ENCODE results near the gene LTBP1.

Gene LTBP1

DNA sequence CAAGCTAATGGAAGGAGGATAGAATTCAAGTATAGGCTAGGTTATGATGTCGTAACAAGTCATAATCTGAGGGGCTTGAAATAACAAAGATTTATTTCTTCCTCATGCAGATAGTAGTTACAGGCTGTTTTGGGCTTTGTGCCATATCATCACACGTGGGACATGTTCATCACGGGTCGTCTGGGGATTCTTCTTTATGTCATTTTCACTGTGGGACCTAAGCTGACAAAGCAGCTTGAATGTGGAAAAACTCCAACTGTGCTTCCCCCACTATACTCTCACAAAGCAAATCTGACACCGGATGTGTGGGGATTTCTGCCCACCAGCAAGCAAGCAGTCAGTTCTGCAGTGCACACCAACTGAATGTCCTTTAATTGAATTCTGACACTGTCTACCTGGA, 124.8 kb downstream of the LTBP1 start:
- no peak overlapping the region for H3K4me3 Mint-ChIP-seq
- H3K9me3 Mint-ChIP-seq (ENCODE audit: low read depth), result no peaks in the 10 kb centered on the region
- H3K27ac Mint-ChIP-seq, result no peak overlapping the region
- no peaks in the 10 kb centered on the region for H3K4me1 Mint-ChIP-seq (ENCODE audit: low read depth)
- H3K27me3 Mint-ChIP-seq, result peaks cover 2% of the 10 kb centered on the region
- no peaks in the 10 kb centered on the region for H3K36me3 Mint-ChIP-seq

DNA sequence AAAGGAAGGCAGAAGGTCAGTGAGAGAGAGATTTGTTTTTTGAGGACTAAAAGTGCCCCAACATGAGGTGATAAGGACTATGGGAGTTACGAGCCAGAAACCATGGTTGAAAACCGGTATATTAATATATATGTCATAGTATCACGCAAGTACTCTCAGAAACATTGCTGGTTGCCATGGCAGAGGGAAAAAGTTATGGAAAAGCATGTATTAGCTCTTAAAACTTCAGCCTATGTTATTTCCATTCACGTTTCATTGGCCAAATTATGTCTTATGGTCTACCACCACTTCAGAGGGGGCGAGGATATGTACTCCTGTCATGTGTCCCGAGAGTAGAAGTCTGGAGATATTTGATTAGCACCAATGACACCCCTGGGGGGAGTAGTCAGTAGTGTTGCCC, 125.9 kb downstream of the LTBP1 start:
- no peak overlapping the region for H3K27ac Mint-ChIP-seq
- peaks cover 2% of the 10 kb centered on the region for H3K27me3 Mint-ChIP-seq
- no peaks in the 10 kb centered on the region for H3K9me3 Mint-ChIP-seq (ENCODE audit: low read depth)
- no peak overlapping the region for H3K4me3 Mint-ChIP-seq
- H3K36me3 Mint-ChIP-seq, result no peaks in the 10 kb centered on the region
- no peaks in the 10 kb centered on the region for H3K4me1 Mint-ChIP-seq (ENCODE audit: low read depth)

DNA sequence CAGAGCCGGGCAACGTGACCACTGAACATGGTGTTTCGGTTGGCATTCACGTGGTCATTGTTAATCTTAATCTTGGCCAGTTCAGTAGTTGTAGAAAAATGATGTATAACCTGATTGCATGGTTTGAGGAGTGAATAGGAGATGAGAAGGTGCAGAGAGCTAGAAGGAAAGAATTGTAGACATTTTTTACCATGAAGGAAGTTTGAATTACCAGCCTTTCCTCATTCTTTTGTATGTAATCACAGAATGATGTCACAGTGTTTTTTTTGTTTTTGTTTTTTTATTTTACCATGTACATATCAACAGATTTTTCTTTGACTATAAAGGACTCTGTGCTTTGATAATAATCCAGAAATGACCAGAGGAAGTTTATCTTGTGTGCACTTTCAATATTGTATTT, 126.3 kb downstream of the LTBP1 start:
- no peaks in the 10 kb centered on the region for H3K9me3 Mint-ChIP-seq (ENCODE audit: low read depth)
- H3K27ac Mint-ChIP-seq, result no peak overlapping the region
- no peaks in the 10 kb centered on the region for H3K36me3 Mint-ChIP-seq
- H3K4me1 Mint-ChIP-seq (ENCODE audit: low read depth), result no peaks in the 10 kb centered on the region
- no peak overlapping the region for H3K4me3 Mint-ChIP-seq
- H3K27me3 Mint-ChIP-seq, result peaks cover 2% of the 10 kb centered on the region

DNA sequence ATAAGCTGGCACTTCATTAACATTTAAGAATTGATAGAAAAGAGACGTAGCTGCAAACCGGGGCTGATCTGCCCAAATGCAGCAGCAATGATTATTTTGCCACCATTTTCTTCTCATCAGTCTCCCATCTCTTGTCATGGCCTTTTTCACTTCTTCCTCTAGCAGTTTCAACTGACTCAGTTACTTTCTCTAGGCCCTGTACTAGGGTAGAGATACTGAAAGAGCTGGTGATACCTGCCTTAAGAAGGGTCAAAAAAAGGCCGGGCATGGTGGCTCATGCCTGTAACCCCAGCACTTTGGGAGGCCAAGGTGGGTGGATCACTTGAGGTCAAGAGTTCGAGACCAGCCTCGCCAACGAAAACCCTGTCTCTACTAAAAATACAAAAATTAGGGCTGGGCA, 127.4 kb downstream of the LTBP1 start:
- no peak overlapping the region for H3K27ac Mint-ChIP-seq
- H3K36me3 Mint-ChIP-seq, result no peaks in the 10 kb centered on the region
- no peak overlapping the region for H3K4me3 Mint-ChIP-seq
- no peaks in the 10 kb centered on the region for H3K9me3 Mint-ChIP-seq (ENCODE audit: low read depth)
- no peaks in the 10 kb centered on the region for H3K4me1 Mint-ChIP-seq (ENCODE audit: low read depth)
- H3K27me3 Mint-ChIP-seq, result peaks cover 2% of the 10 kb centered on the region

DNA sequence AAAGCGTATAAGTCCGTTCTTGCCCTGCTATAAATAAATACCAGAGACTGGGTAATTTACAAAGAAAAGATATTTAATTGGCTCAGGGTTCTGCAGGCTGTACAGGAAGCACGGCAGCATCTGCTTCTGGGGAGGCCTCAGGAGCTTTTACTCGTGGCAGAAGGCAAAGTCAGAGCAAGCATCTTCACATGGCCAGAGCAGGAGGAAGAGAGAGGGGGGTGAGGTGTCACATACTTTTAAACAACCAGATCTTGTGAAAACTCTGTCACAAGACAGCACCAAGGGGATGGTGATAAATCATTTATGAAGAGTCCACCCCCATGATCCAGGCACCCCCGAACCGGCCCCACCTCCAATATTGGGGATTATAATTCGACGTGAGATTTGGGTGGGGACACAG, 130.6 kb downstream of the LTBP1 start:
- no peak overlapping the region for H3K27ac Mint-ChIP-seq
- peaks cover 3% of the 10 kb centered on the region for H3K27me3 Mint-ChIP-seq
- H3K4me1 Mint-ChIP-seq (ENCODE audit: low read depth), result no peaks in the 10 kb centered on the region
- no peaks in the 10 kb centered on the region for H3K36me3 Mint-ChIP-seq
- no peak overlapping the region for H3K4me3 Mint-ChIP-seq
- H3K9me3 Mint-ChIP-seq (ENCODE audit: low read depth), result no peaks in the 10 kb centered on the region

DNA sequence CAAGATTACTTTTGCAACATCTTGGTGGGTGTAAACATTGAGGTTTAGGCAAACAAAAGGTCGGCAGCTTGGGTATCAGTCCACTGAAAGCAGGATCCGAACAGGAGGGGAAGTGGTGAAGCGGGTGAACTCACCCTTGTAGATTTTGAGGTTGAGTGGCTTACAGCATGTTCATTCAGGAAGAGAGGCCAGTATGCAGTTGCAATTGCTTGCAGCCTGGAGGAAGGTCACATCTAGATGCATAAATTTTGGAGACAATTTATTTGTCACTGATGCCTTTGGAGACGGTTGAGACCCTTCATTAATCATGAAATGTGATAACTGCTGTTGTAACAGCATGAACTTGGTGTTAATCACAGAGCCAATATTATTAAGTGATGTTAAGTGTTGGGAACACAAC, 131.1 kb downstream of the LTBP1 start:
- H3K4me3 Mint-ChIP-seq, result no peak overlapping the region
- H3K9me3 Mint-ChIP-seq (ENCODE audit: low read depth), result no peaks in the 10 kb centered on the region
- H3K27ac Mint-ChIP-seq, result no peak overlapping the region
- H3K36me3 Mint-ChIP-seq, result no peaks in the 10 kb centered on the region
- no peaks in the 10 kb centered on the region for H3K4me1 Mint-ChIP-seq (ENCODE audit: low read depth)
- peaks cover 3% of the 10 kb centered on the region for H3K27me3 Mint-ChIP-seq

DNA sequence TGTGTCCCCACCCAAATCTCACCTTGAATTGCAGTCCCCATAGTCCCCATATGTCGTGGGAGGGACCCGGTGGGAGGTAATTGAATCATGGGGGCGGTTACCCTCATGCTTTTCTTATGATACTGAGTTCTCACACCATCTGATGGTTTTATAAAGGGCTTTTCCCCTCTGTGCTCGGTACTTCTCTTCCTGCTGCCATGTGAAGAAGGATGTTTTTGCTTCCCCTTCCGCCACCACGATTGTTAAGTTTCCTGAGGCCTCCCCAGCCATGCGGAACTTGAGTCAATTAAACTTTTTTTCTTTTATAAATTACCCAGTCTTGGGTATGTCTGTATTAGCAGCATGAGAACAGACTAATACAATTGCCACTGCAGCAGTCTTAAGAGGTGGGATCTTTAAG, 134.9 kb downstream of the LTBP1 start:
- Mint-ChIP-seq H3K27me3 (peaks cover 2% of the 10 kb centered on the region), H3K27ac (no peak overlapping the region), H3K9me3 (ENCODE audit: low read depth) (no peaks in the 10 kb centered on the region), H3K4me3 (no peak overlapping the region), H3K36me3 (no peaks in the 10 kb centered on the region), H3K4me1 (ENCODE audit: low read depth) (no peaks in the 10 kb centered on the region)

DNA sequence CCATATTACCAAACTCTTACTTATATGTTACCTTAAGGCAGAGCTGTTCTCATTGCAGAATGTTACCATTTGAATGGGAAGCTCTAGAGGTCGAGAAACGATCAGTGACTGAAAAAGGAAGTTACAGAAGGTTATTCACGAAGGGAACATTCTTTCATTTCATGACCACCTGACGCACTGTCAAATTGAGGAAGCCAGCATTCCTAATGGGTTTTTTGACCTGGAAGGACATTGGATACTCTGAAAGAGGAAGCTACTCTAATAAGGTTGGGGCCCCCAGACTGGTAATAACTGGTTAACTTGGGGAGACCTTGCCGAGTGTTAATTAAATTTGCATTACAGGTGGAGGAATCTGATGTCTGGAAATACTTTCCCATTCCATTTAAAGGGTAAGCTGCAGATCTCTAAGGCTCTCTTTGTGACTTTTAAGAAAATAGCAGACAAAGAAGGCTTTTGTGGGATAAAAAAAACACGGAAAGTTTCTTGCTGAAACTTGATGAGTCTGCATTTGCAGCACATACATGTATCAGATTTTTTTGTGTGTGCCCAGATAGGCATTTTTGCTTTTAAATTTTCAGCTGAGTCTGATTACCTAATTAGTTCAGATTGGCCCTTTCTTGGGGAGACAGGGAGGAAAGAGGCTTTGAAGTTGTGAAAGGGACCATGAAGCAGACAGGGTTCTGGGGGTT, 137.1 kb downstream of the LTBP1 start:
- Mint-ChIP-seq H3K4me3 (no peak overlapping the region), H3K4me1 (ENCODE audit: low read depth) (no peaks in the 10 kb centered on the region), H3K36me3 (no peaks in the 10 kb centered on the region), H3K27me3 (peaks cover 2% of the 10 kb centered on the region), H3K9me3 (ENCODE audit: low read depth) (no peaks in the 10 kb centered on the region), H3K27ac (no peak overlapping the region)

DNA sequence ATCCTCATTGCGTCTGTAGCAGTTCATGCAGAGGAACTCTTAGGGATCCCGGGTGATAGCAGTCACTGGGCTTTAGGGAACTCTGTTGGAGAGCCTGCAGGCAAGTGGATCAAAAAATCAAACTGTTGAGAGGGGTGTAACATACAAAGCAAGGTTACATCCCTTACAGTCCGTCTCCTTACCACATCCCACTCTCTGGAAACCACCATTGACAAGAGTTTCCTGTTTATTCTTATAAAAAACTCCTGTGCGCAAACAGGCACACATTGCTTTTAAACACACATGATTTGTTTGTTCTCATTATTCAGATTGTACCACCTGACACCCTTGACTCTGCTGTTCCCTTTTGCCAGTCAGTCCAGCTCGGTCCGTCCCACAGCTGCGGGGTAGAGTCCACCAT, 137.7 kb downstream of the LTBP1 start:
- Mint-ChIP-seq H3K4me3 (no peak overlapping the region), H3K4me1 (ENCODE audit: low read depth) (no peaks in the 10 kb centered on the region), H3K36me3 (no peaks in the 10 kb centered on the region), H3K9me3 (ENCODE audit: low read depth) (no peaks in the 10 kb centered on the region), H3K27me3 (peaks cover 2% of the 10 kb centered on the region), H3K27ac (no peak overlapping the region)

DNA sequence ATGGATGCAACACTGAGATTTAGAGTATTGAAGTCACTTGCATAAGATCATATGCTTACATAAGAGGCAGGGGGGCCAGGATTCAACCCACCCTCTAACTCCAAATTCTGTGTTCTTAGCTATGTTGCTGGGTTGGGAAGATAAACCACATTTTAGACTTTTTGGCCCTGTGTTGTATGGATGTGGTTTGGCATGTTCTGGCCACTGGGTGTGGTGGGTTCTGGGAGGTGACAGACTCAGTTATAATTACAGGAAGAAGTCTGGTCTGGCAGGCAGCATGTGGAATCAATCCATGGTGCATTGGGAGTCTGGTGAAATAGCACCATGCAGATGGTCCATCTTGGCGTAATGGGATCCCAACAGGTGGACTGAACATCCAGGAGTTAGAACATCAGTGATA, 138.9 kb downstream of the LTBP1 start:
- no peak overlapping the region for H3K27ac Mint-ChIP-seq
- no peaks in the 10 kb centered on the region for H3K27me3 Mint-ChIP-seq
- H3K4me3 Mint-ChIP-seq, result no peak overlapping the region
- H3K36me3 Mint-ChIP-seq, result no peaks in the 10 kb centered on the region
- no peaks in the 10 kb centered on the region for H3K4me1 Mint-ChIP-seq (ENCODE audit: low read depth)
- H3K9me3 Mint-ChIP-seq (ENCODE audit: low read depth), result no peaks in the 10 kb centered on the region

DNA sequence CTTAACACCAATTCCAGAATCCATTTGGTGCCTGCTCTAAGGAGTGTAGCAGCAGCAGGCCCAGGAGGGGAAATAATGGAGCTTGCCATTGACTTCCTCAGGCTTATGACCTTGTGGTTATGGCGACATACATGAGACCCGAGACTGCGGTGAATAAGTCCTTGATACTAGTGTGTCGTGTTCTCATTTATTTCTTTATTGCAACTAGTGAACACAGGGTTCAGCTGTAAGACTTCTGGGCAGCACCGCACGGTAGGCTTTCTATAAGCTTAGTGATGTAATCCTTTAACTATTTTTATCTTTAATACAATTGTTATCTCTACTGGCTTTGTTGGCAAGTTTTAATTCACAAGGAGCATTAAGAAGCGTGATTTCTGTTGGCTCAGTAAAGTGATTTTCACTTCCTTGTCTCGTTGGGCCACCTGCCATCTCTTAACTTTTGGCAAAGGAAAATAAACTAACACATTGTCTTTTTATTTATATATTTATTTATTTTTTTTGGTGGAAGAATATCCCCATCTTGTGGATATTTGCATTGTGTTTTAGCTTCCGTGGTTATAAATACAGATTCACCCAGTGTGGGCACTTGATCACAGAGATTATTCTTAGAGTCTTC, 139.8 kb downstream of the LTBP1 start:
- H3K4me3 Mint-ChIP-seq, result no peak overlapping the region
- no peaks in the 10 kb centered on the region for H3K4me1 Mint-ChIP-seq (ENCODE audit: low read depth)
- H3K36me3 Mint-ChIP-seq, result no peaks in the 10 kb centered on the region
- no peaks in the 10 kb centered on the region for H3K9me3 Mint-ChIP-seq (ENCODE audit: low read depth)
- no peaks in the 10 kb centered on the region for H3K27me3 Mint-ChIP-seq
- no peak overlapping the region for H3K27ac Mint-ChIP-seq

DNA sequence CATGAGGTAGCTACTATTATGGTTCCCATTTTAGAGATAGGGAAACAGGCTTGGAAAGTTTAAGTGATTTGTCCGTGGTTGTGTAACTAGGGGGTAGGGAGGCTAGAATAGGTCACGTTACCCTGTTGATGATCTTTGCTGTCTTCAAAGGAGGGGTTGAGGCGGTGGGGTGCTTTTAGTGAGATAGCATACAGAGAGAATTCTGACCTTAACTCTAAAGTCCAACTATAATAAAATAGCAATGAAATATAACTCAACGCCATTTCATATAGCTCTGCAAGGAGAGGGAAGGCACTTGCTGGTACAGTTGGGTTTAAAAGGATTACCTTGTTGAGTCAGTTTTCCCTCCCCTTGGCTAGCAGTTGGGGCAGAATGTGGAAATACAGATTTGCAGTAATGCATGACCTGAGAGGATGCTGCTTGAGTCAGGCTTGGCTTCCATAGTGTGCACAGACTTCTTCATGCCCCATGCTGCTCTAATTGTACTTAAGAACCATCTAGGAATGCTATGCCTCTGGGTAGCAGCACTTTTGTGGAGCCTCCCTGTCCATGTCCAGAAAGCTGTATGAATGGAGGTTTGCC, 143.9 kb downstream of the LTBP1 start:
- no peak overlapping the region for H3K4me3 Mint-ChIP-seq

DNA sequence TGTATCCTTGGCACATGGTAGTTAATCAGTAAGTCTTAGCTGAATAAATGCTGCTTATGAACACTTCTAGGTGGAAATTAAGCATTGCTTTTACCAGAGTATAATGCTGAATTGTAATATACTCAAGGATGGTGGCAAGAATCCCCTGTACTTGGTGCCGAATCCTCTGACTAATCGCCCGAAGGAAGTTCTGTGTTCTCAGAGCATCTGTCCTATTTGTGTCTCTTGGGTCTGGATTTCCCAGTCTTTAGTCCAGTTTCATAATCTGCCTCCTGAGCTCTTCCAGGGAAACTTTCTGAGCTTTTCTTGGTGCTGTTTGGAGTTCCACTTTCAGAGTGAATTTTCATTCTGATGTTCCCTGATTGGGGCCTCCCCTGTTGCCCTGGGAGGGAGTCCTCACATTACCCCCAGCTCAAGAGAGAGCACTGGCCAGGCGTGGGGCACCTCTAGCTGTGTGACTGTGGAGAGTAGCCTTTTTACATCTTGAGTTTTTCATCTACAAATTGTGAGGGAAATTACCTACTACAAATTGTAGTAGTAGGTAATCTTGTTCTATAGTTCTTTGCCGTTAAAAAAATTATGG, 144.9 kb downstream of the LTBP1 start:
- Mint-ChIP-seq H3K36me3 (no peaks in the 10 kb centered on the region), H3K9me3 (ENCODE audit: low read depth) (no peaks in the 10 kb centered on the region)

More for the DNA sequence above, 143.9 kb downstream of the LTBP1 start:
- Mint-ChIP-seq H3K27ac (no peak overlapping the region), H3K4me1 (ENCODE audit: low read depth) (no peaks in the 10 kb centered on the region), H3K36me3 (no peaks in the 10 kb centered on the region), H3K27me3 (peaks cover 2% of the 10 kb centered on the region), H3K9me3 (ENCODE audit: low read depth) (no peaks in the 10 kb centered on the region)

DNA sequence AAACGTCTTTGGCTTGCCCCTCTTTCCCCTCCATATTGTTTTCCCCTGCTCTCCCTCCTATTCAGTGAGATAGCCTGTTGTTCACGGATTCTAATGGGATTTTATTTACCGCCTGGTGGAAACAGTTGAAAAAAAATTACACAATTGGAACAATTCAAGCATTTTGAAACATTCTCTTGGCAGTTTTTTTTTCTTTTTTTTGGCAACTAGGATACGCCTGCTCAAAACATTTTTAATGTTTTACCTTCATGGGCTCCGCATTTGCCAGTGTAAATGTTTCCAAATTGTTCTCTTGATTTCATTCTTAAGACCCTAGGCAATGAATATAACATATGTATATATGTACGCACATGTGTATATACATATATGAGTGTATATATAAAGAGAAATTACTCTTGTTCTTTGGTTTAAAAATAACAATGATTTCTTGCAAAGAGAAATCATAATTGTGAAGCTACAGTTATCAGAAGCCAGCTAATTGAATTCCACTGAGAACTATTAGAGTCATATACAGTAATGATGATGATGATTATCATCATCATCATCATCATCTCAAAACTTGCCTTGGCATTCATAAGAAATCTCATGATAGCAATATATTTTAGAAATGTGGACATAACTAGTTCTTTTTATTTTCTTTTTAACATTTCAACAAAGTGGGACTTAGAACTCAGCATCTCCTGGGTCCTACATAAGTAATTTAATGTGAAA, 146.7 kb downstream of the LTBP1 start:
- Mint-ChIP-seq H3K36me3 (no peaks in the 10 kb centered on the region), H3K27ac (no peak overlapping the region), H3K9me3 (ENCODE audit: low read depth) (no peaks in the 10 kb centered on the region), H3K4me3 (no peak overlapping the region), H3K4me1 (ENCODE audit: low read depth) (no peaks in the 10 kb centered on the region), H3K27me3 (peaks cover 2% of the 10 kb centered on the region)

More for the DNA sequence above, 144.9 kb downstream of the LTBP1 start:
- peaks cover 2% of the 10 kb centered on the region for H3K27me3 Mint-ChIP-seq
- H3K27ac Mint-ChIP-seq, result no peak overlapping the region
- no peaks in the 10 kb centered on the region for H3K4me1 Mint-ChIP-seq (ENCODE audit: low read depth)
- H3K4me3 Mint-ChIP-seq, result no peak overlapping the region

DNA sequence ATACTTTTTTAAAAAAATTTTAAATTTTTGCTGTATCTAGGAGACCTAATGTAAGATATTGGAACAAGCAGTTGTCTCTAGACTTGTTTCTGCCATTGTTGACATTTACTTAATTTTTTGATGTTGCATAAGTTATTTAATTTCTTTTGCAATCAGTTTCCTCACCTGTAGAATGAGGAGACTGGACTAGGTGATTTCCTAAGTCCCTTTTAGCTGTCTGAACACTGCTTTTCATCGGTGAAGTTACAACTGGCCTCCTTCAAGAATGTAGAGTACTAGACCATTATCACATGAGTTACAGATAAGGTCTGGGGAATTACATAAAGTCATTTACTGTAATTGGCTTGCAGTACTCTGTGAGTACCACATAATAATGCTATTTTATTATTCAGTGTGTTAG, 147.6 kb downstream of the LTBP1 start:
- H3K4me1 Mint-ChIP-seq (ENCODE audit: low read depth), result no peaks in the 10 kb centered on the region
- no peaks in the 10 kb centered on the region for H3K9me3 Mint-ChIP-seq (ENCODE audit: low read depth)
- peaks cover 2% of the 10 kb centered on the region for H3K27me3 Mint-ChIP-seq
- no peaks in the 10 kb centered on the region for H3K36me3 Mint-ChIP-seq
- no peak overlapping the region for H3K27ac Mint-ChIP-seq
- no peak overlapping the region for H3K4me3 Mint-ChIP-seq

Measured in activated naive CD8-positive, alpha-beta T cell (primary cell).